Vagina (tissue), 2 donors: ENCODE measurements around the gene FNDC3A.

Experiments
- CTCF ChIP-seq, 3 experiments: fragments of 450-650 bp in 2 of 3; fragments of 200-600 bp in 1 of 3; sonication (generic) in 1 of 3; IDR thresholded peaks; one replicate each; pipeline ENCODE4 v1.5.1; 2017 to 2019; ENCODE audit warnings: antibody characterized with exemption in 3 of 3, mild to moderate bottlenecking in 2 of 3, moderate library complexity in 2 of 3
- POLR2A ChIP-seq, 2 donors: fragments of 450-650 bp; IDR thresholded peaks; one replicate each; pipeline ENCODE4 v1.6.1; 2017; ENCODE audit warnings: antibody characterized with exemption in 2 of 2, mild to moderate bottlenecking in 2 of 2, moderate library complexity in 2 of 2
- POLR2AphosphoS5 ChIP-seq, 2 donors: sonication (generic); formaldehyde crosslinking; IDR thresholded peaks; one replicate each; pipeline ENCODE4 v1.9.0; 2017; ENCODE audit warnings: antibody characterized with exemption in 2 of 2, mild to moderate bottlenecking in 2 of 2, low read depth in 1 of 2; ENCODE audit not compliant: insufficient read depth in 1 of 2

GRCh38 chr13:49221590-49221965 lies 245.9 kb downstream of the FNDC3A start:
- TF ChIP-seq POLR2A (IDR thresholded peaks at IDR 0.05) = no peak
- TF ChIP-seq CTCF (IDR thresholded peaks at IDR 0.05) = no peak
- no peak for TF ChIP-seq POLR2AphosphoS5 (IDR thresholded peaks at IDR 0.05; ENCODE audit: insufficient read depth in 1 of 2, low read depth in 1 of 2)
